ENCODE measurements around the gene OCA2. TPM values are rescaled to one million over a fixed set of nuclear protein-coding genes. Genes with fewer than 3 reads are reported as not detected.

The OCA2 gene
- total RNA-seq, 1 experiment from 2014 or later: 0.31 TPM

DNA sequence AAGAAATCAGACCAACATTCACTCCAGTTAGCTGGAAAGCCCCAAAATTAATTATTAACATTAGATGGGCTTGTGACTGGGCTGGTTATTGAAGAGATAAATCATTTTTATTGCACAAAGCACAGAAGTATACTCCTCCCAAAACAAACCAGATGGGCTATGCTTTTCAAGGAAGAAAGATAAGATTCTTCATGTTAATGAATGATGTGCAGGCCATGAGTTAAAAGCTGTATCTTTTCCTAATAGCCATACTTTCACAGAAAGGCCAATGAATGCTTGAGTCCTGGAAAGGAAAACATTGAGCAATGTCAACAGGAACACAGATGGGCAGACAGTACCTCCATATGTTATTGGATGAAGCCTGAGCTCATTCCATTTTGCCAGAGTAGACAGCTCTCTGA is 55.4 kb downstream of the OCA2 start:
- Histone ChIP-seq H3K27ac (ENCODE audit: insufficient read length, low read depth, low read length) (no peak overlapping the region), H2BK15ac (ENCODE audit: low read depth, low read length) (no peak overlapping the region), H3K56ac (ENCODE audit: insufficient read length, low read depth, low read length) (no peak overlapping the region), H3K79me1 (ENCODE audit: insufficient read depth, low read depth, low read length, poor library complexity, severe bottlenecking) (no peaks in the 10 kb centered on the region), H4K20me1 (ENCODE audit: control insufficient read depth, insufficient read depth, insufficient read length) (no peaks in the 10 kb centered on the region), H2BK12ac (ENCODE audit: insufficient read length, low read depth, low read length) (no peak overlapping the region), H4K91ac (ENCODE audit: insufficient read length, low read depth, low read length) (no peak overlapping the region), H2AK5ac (ENCODE audit: insufficient read length, low read length) (no peak overlapping the region), H3K27me3 (ENCODE audit: insufficient read depth, low read length) (no peaks in the 10 kb centered on the region), H3K9ac (ENCODE audit: extremely low read depth, insufficient read length, low read length) (no peak overlapping the region), H3K4me1 (ENCODE audit: insufficient read depth, low read length) (no peaks in the 10 kb centered on the region), H3K14ac (ENCODE audit: insufficient read depth, low read length) (no peak overlapping the region), H3K23ac (ENCODE audit: insufficient read length, low read depth, low read length) (no peak overlapping the region), H3K9me3 (ENCODE audit: control insufficient read depth, low read depth, low read length) (no peaks in the 10 kb centered on the region), H3K4me2 (ENCODE audit: insufficient read depth, insufficient read length, low read length) (no peak overlapping the region), H4K8ac (replicated peaks; ENCODE audit: insufficient read length, low read depth, low read length) (no peak overlapping the region), H3T11ph (ENCODE audit: low read length) (no peak overlapping the region), H3K23me2 (ENCODE audit: insufficient read length, low read depth, low read length, poor library complexity, severe bottlenecking) (no peaks in the 10 kb centered on the region), H2BK5ac (ENCODE audit: insufficient read length, low read length) (no peak overlapping the region), H4K5ac (ENCODE audit: insufficient read length, low read depth, low read length) (no peak overlapping the region), H3K79me2 (ENCODE audit: insufficient read depth, low read length) (no peaks in the 10 kb centered on the region), H2AFZ (ENCODE audit: low read length) (no peak overlapping the region), H3K4ac (ENCODE audit: low read depth, low read length) (no peak overlapping the region), H2BK20ac (ENCODE audit: low read depth, low read length, poor library complexity, severe bottlenecking) (no peak overlapping the region), H3K18ac (ENCODE audit: insufficient read length, low read depth, low read length) (no peak overlapping the region), H2BK120ac (ENCODE audit: low read depth, low read length, poor library complexity, severe bottlenecking) (no peak overlapping the region)
- H3K4me1 Mint-ChIP-seq: no peaks in the 10 kb centered on the region
- TF ChIP-seq, protein P1, sequence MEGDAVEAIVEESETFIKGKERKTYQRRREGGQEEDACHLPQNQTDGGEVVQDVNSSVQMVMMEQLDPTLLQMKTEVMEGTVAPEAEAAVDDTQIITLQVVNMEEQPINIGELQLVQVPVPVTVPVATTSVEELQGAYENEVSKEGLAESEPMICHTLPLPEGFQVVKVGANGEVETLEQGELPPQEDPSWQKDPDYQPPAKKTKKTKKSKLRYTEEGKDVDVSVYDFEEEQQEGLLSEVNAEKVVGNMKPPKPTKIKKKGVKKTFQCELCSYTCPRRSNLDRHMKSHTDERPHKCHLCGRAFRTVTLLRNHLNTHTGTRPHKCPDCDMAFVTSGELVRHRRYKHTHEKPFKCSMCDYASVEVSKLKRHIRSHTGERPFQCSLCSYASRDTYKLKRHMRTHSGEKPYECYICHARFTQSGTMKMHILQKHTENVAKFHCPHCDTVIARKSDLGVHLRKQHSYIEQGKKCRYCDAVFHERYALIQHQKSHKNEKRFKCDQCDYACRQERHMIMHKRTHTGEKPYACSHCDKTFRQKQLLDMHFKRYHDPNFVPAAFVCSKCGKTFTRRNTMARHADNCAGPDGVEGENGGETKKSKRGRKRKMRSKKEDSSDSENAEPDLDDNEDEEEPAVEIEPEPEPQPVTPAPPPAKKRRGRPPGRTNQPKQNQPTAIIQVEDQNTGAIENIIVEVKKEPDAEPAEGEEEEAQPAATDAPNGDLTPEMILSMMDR (conservative IDR thresholded peaks at IDR 0.05): no peak
- H3K27ac Mint-ChIP-seq: no peak overlapping the region
- no peak overlapping the region for H3K4me3 Mint-ChIP-seq
- H3K27me3 Mint-ChIP-seq (ENCODE audit: low read depth): peaks cover 6% of the 10 kb centered on the region
- no peak for DNase-seq
- H3K9me3 Mint-ChIP-seq: peaks cover 0 to 8% of the 10 kb centered on the region in 2 experiments; a peak in 4 of 5 replicates
- peaks cover 0 to 9% (median 0%) of the 10 kb centered on the region in 3 experiments; a peak in 3 of 7 replicates for H3K36me3 Mint-ChIP-seq (ENCODE audit: insufficient read depth in 1 of 3, low read depth in 3 of 3)

Measured in H9 (cell line).